Neural cell (in vitro differentiated cells): ENCODE results near the gene PIM2.

ENCODE experiments used
- CTCF ChIP-seq: fragments of 450-650 bp; IDR thresholded peaks from 2 replicates; pipeline ENCODE4 v1.5.1; 2014; ENCODE audit warnings: antibody characterized with exemption, mild to moderate bottlenecking, moderate library complexity; ENCODE audit not compliant: poor library complexity, severe bottlenecking
- EZH2 ChIP-seq: fragments of 200-600, 300-800 bp; shearing (Covaris generic), sonication (generic); IDR thresholded peaks from 2 replicates; pipeline ENCODE4 v1.6.1; 2014; ENCODE audit warnings: antibody characterized with exemption, low read length, borderline replicate concordance, mild to moderate bottlenecking; ENCODE audit not compliant: insufficient read depth, poor library complexity, severe bottlenecking
- REST ChIP-seq: IDR thresholded peaks from 2 replicates; pipeline ENCODE4 v1.6.1; 2012; ENCODE audit warnings: borderline replicate concordance
- SMC3 ChIP-seq: fragments of 450-650 bp; conservative IDR thresholded peaks from 2 replicates; pipeline ENCODE4 v1.6.1; 2014; ENCODE audit warnings: antibody characterized with exemption, mild to moderate bottlenecking, moderate library complexity; ENCODE audit not compliant: poor library complexity
- TAF1 ChIP-seq: IDR thresholded peaks from 2 replicates; pipeline ENCODE4 v1.6.1; 2012; ENCODE audit warnings: low read depth

- TF ChIP-seq CTCF (no peak), TAF1 (no peak), SMC3 (no peak), REST (no peak), EZH2 (no peak)
Measured at GRCh38 chrX:48924270-48924669, 5.4 kb upstream of the PIM2 start.
